Naive thymus-derived CD8-positive, alpha-beta T cell (primary cell): ENCODE measurements around the gene DGKI. TPM values are rescaled to one million over a fixed set of nuclear protein-coding genes. Genes with fewer than 3 reads are reported as not detected.

Experiments used
- ATAC-seq, 2 donors: fragments of 150-1000 bp; cut with Tn5 transposase in 1 of 2; sonication (Bioruptor Pico), chemical (Tn5 transposase) in 1 of 2; 1 replicate in 1 of 2; 2 replicates in 1 of 2; pipeline ENCODE4 v1.10.0; 2021; ENCODE audit warnings: mild to moderate bottlenecking in 2 of 2, moderate library complexity in 2 of 2
- POLR2A ChIA-PET: fragments of 350-600 bp; sonication (Branson Sonifier 250); formaldehyde crosslinking; loops from one replicate; lab custom pipeline; 2021; ENCODE audit warnings: antibody characterized with exemption; lab: Charles Lee
- DNase-seq, 10 donors: peaks; one replicate each; pipeline versions ENCODE4 v3.0.0 to v3.0.0-alpha.2; 2020 to 2022
- H3K27ac Mint-ChIP-seq, 10 donors: one replicate each; pipeline ENCODE4 v1.8.0; 2020 to 2022; ENCODE audit warnings: mild to moderate bottlenecking in 10 of 10, mixed read lengths in 10 of 10, moderate library complexity in 4 of 10, inconsistent platforms in 1 of 10
- H3K27me3 Mint-ChIP-seq, 5 donors: one replicate each; pipeline ENCODE4 v1.8.0; 2021 to 2022; ENCODE audit warnings: mixed read lengths in 5 of 5
- H3K36me3 Mint-ChIP-seq, 3 donors: one replicate each; pipeline ENCODE4 v1.8.0; 2020 to 2022; ENCODE audit warnings: mixed read lengths in 3 of 3, mild to moderate bottlenecking in 2 of 3, inconsistent platforms in 1 of 3
- H3K4me1 Mint-ChIP-seq, 4 donors: one replicate each; pipeline ENCODE4 v1.8.0; 2021 to 2022; ENCODE audit warnings: mixed read lengths in 4 of 4
- H3K4me3 Mint-ChIP-seq, 10 donors: one replicate each; pipeline ENCODE4 v1.8.0; 2020 to 2022; ENCODE audit warnings: mild to moderate bottlenecking in 10 of 10, mixed read lengths in 10 of 10, moderate library complexity in 6 of 10, inconsistent platforms in 1 of 10
- H3K9me3 Mint-ChIP-seq, 9 donors: one replicate each; pipeline ENCODE4 v1.8.0; 2020 to 2022; ENCODE audit warnings: mixed read lengths in 9 of 9, mild to moderate bottlenecking in 3 of 9, inconsistent platforms in 1 of 9, moderate library complexity in 1 of 9
- polyA plus RNA-seq, 3 donors: library from polyadenylated mRNA; unstranded; fragments of 300-500 nt; fragmentation: Illumina TruSeq; gene quantifications; one replicate each; pipeline ENCODE4 v1.2.3, GENCODE V29; 2021
- total RNA-seq, 8 experiments: library from RNA in 2 of 8; stranded (reverse) in 2 of 8; gene quantifications; one replicate each; pipeline ENCODE4 v1.2.3 and lab custom pipeline; 2021 to 2026

The DGKI gene
- total and polyA plus RNA-seq, 5 experiments from 2014 or later, result 0.01 TPM; not detected in 4

DNA sequence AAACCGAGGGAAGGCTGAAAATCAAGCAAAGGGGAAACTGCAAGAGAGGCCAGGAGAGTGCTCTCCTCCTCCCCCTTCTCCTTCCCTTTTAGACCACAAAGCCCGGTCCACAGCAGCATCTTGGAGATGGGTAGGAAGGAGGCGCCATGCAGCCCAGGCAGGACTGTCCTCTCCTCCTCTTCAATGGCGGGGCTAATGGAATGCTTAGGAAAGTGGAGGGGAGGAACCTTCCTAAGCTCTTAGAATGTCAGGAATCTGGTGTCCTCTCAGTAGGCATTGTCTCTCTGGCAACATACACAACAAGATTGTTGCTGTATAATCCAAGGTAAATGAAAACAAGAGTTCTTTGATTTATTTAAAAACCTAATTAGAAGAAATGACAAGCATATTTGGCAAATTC is 185.1 kb downstream of the DGKI start:
- DNase-seq (no peak), ATAC-seq (no peak)
- Mint-ChIP-seq H3K27me3 (peaks cover 8 to 36% (median 16%) of the 10 kb centered on the region in 5 donors), H3K36me3 (no peaks in the 10 kb centered on the region), H3K9me3 (peaks cover 0 to 1% (median 0%) of the 10 kb centered on the region in 9 donors), H3K27ac (no peak overlapping the region), H3K4me3 (no peak overlapping the region), H3K4me1 (no peaks in the 10 kb centered on the region)
- POLR2A ChIA-PET, result no interaction called here

DNA sequence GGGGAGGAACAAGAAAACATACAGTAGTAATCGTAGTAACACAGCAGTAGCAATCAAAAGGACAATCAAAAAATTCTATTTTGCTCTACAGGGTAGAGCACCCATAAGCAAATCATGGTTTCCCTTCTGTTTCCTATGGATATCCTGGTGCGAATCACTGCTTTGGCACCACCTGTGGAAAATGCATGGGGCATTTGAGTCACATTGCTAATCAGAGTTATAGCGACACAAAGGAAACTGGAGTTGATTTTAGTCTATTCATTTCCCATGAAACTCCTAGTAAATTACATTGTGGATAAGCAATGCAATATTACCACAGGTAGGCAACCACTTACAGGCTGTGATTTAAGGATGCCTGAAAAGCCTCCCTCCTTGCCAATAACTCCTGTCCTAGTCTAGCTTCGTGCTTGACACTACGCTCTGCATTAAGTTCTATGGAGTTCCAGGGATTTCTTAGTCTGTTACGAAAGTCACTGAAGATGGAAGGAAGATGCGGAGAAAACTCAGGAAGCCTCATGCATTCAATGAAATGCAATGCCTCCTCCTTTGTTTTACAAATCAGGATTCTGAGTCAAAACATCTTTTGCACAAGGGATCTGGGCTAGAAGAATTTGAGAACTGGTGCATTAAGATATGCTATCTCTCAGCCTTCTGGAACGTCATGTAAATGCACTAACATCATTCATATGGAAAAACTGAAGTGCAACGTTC is 188.4 kb downstream of the DGKI start:
- H3K27me3 Mint-ChIP-seq, result peaks cover 8 to 31% (median 13%) of the 10 kb centered on the region in 5 donors
- H3K27ac Mint-ChIP-seq, result peak overlapping the region in 1 of 10 donors; percentile 6
- ATAC-seq (no peak), DNase-seq (no peak)
- POLR2A ChIA-PET, result no interaction called here
- peaks cover 0 to 4% (median 0%) of the 10 kb centered on the region in 4 donors for H3K4me1 Mint-ChIP-seq
- H3K9me3 Mint-ChIP-seq, result peaks cover 0 to 1% (median 0%) of the 10 kb centered on the region in 9 donors
- H3K36me3 Mint-ChIP-seq, result no peaks in the 10 kb centered on the region
- H3K4me3 Mint-ChIP-seq, result no peak overlapping the region

DNA sequence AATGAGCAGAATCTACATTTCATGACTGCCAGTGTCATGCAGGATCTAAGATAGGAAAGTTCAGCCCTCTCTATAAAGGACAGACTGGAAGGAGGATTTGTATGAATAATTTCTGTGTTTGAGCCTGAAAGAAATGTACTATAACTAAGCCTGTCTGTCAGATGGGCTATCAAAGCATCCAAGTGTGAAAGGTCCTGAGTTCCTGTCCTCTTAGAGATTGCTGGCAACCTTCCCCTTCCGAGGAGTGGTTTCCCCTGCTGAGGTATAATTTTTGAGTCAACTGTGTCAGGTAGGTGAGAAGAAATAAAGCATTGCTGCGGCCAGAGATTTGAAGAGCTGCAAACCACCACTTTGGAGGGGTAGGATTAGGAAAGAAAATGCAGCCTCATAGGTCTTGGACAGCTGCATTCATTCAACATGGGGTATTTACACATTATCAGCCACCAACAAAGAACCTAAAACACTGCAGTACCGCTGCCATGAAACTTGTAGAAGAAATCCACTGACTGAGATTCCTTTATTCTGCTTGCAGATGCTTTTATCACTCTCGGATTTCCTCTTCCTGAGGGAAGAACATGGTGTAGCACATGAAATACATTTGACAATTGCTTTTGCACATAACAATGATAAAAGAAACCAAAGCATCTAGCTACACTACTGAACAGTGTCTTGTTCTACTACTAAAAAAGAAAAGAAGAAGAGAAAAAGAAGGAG is 189.1 kb downstream of the DGKI start:
- POLR2A ChIA-PET, result no interaction called here
- H3K27me3 Mint-ChIP-seq, result peaks cover 4 to 24% (median 9%) of the 10 kb centered on the region in 5 donors
- peaks cover 0 to 4% (median 0%) of the 10 kb centered on the region in 4 donors for H3K4me1 Mint-ChIP-seq
- H3K4me3 Mint-ChIP-seq, result no peak overlapping the region
- peak overlapping the region in 1 of 10 donors; percentile 6 for H3K27ac Mint-ChIP-seq
- ATAC-seq (no peak), DNase-seq (no peak)
- no peaks in the 10 kb centered on the region for H3K36me3 Mint-ChIP-seq
- H3K9me3 Mint-ChIP-seq, result peaks cover 0 to 1% (median 0%) of the 10 kb centered on the region in 9 donors

DNA sequence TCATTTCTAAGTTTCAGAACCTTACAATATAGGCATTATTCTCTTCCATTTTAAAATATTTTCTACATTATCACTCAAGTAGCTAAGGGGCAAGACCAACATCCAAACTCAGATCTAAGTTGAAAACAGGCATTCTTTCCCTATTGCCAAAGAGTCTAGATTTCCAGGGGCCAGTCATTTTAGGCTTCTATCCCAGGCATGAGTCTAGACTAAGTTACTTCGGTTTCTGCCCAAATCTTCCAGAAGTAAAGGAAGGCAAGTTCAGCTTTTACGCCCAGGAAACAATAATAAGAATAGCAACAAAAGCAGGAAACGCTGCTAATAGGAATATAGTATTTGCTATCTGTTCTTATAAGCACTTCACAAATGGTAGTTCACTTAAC is 189.9 kb downstream of the DGKI start:
- no peak overlapping the region for H3K27ac Mint-ChIP-seq
- ATAC-seq, result no peak
- H3K27me3 Mint-ChIP-seq, result peaks cover 4 to 23% (median 9%) of the 10 kb centered on the region in 5 donors
- H3K36me3 Mint-ChIP-seq, result no peaks in the 10 kb centered on the region
- H3K9me3 Mint-ChIP-seq, result peaks cover 0 to 1% (median 0%) of the 10 kb centered on the region in 9 donors
- DNase-seq, result no peak
- no peak overlapping the region for H3K4me3 Mint-ChIP-seq
- H3K4me1 Mint-ChIP-seq, result peaks cover 0 to 4% (median 0%) of the 10 kb centered on the region in 4 donors
- POLR2A ChIA-PET, result no interaction called here

DNA sequence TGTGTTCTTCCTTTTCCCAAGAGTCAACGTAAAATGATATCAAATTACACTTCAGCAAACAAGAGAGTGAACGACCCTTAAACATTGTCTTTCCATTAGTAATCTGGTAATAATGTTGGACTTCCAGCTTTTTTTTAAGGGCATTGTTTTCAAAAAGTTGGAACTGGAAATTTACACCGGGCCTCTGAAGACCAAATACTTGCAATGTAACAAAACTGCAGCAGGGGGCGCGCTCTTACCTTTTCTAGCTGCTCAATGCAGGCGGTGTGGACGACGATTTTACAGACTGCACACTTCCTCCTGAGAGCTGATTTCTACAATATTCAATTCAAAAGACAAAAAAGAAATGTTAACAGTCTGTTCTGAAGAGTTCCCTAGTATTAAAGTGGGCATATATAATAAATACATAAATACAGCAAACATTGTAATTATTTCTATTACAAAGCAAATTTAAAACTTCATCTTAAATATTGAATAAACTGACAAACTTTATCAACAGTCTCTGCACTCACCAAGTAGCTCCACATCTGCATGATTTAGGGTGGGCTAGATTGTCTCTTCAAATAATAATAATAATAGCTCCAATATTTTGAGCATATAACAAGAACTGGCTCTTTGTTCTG is 190.4 kb downstream of the DGKI start:
- peaks cover 0 to 1% (median 0%) of the 10 kb centered on the region in 9 donors for H3K9me3 Mint-ChIP-seq

DNA sequence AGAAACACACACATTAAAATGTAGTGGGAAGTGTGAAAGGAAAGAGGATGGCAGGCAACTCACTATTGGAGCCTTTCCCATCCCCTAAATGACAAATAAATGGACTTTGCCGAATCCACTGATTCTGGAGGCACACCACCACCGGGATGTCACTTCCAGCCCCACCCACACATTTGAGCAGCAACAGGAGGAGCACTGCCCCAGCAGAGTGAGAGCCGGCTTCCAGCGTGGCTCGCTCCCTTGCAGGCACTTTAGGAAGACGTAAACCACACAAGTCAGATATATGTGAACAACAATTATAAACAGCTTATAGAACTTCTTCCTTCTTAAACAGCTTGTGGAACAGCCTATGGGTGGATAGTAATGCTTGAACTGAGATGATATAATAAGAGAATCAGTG is 191.0 kb downstream of the DGKI start:
- no peaks in the 10 kb centered on the region for H3K9me3 Mint-ChIP-seq
- peaks cover 2 to 16% (median 5%) of the 10 kb centered on the region in 5 donors for H3K27me3 Mint-ChIP-seq
- H3K36me3 Mint-ChIP-seq, result no peaks in the 10 kb centered on the region
- no peak overlapping the region for H3K4me3 Mint-ChIP-seq
- DNase-seq, result no peak
- ATAC-seq, result no peak
- H3K4me1 Mint-ChIP-seq, result peaks cover 0 to 4% (median 0%) of the 10 kb centered on the region in 4 donors
- POLR2A ChIA-PET, result no interaction called here
- H3K27ac Mint-ChIP-seq, result no peak overlapping the region

More for the DNA sequence above, 190.4 kb downstream of the DGKI start:
- DNase-seq (peak in 9 of 10 donors; percentile 20 to 71 (median 36)), ATAC-seq (peak in 1 of 2 donors; percentile 35)
- Mint-ChIP-seq H3K27me3 (peaks cover 4 to 21% (median 5%) of the 10 kb centered on the region in 5 donors), H3K4me3 (no peak overlapping the region), H3K36me3 (no peaks in the 10 kb centered on the region), H3K27ac (no peak overlapping the region), H3K4me1 (peaks cover 0 to 4% (median 0%) of the 10 kb centered on the region in 4 donors)
- POLR2A ChIA-PET, result no interaction called here

DNA sequence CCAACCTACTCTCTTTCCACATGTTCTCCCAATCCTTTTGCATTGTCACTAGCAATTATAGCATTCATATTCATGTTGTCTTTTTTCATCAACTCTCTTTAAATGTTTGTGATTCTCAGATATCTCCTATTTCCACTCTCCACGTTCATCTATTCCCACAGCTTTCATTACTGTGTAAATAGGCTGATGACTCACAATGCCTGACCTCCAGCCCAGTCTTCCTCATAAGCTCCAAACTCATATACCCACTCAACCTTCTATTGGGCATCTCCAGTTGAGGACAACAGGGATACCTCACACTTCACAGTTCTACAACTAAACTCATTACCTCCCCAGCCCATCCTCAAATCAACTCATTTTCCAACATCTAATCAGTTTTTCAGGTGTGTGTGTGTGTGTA is 194.1 kb downstream of the DGKI start:
- H3K4me1 Mint-ChIP-seq, result peaks cover 0 to 4% (median 0%) of the 10 kb centered on the region in 4 donors

DNA sequence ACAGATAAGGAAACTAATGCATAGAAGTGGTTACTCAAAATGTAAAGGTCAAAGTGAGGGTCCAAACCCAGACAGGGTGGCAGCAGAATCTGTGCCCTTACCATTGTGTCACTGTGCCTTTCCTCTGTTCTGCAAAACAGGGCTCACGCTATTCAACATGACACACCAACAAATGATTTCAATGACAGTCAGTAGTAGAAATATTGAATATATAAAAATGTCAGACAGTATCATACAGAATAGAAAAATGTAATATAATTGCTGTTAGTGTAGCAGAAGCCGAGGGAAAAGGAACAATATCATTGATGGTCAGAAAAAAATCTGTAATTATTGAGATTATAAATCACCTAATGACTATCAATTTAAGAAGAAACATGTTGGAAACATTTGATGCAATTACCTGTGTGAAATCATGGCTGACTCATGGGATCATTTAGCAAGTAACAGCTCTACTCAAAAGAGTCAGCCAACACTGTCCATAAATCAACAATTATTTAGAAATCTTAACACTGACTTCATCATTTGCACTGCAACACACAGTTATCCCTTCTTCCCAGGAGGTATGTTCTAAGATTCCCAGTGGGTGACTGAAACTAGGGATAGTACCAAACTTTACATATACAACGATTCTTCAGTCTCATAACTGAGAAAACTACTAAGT is 198.7 kb downstream of the DGKI start:
- no peaks in the 10 kb centered on the region for H3K9me3 Mint-ChIP-seq
- no peak overlapping the region for H3K27ac Mint-ChIP-seq
- H3K27me3 Mint-ChIP-seq, result peaks cover 0 to 17% (median 3%) of the 10 kb centered on the region in 5 donors
- H3K4me1 Mint-ChIP-seq, result no peaks in the 10 kb centered on the region
- no peak for ATAC-seq
- H3K4me3 Mint-ChIP-seq, result no peak overlapping the region
- DNase-seq, result no peak
- POLR2A ChIA-PET, result no interaction called here
- no peaks in the 10 kb centered on the region for H3K36me3 Mint-ChIP-seq

More for the DNA sequence above, 194.1 kb downstream of the DGKI start:
- DNase-seq (no peak), ATAC-seq (no peak)
- POLR2A ChIA-PET, result no interaction called here
- no peak overlapping the region for H3K27ac Mint-ChIP-seq
- peaks cover 0 to 5% (median 3%) of the 10 kb centered on the region in 5 donors for H3K27me3 Mint-ChIP-seq
- H3K4me3 Mint-ChIP-seq, result no peak overlapping the region
- H3K36me3 Mint-ChIP-seq, result no peaks in the 10 kb centered on the region
- no peaks in the 10 kb centered on the region for H3K9me3 Mint-ChIP-seq

DNA sequence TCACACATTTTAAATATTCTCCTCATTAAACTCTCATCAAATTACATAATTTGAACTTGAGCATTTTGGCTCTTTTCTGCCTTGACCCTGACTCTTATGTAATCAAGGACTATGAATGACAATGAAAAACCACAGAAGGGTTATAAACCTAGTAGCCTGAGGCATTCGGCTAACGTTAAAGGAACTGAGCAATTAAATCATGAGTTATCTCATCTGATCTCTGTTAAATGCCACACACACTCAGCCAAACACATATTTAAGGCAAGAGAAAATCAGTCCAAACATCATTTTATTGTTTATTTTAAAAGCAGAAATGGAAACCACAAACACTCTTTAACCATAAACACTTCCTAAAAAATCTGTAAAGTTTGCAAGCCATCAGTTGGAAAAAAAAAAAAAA is 204.3 kb downstream of the DGKI start:
- ATAC-seq (no peak), DNase-seq (no peak)
- no peak overlapping the region for H3K4me3 Mint-ChIP-seq
- H3K4me1 Mint-ChIP-seq, result no peaks in the 10 kb centered on the region
- no peaks in the 10 kb centered on the region for H3K36me3 Mint-ChIP-seq
- no peak overlapping the region for H3K27ac Mint-ChIP-seq
- POLR2A ChIA-PET, result no interaction called here
- peaks cover 0 to 34% (median 4%) of the 10 kb centered on the region in 5 donors for H3K27me3 Mint-ChIP-seq
- no peaks in the 10 kb centered on the region for H3K9me3 Mint-ChIP-seq

DNA sequence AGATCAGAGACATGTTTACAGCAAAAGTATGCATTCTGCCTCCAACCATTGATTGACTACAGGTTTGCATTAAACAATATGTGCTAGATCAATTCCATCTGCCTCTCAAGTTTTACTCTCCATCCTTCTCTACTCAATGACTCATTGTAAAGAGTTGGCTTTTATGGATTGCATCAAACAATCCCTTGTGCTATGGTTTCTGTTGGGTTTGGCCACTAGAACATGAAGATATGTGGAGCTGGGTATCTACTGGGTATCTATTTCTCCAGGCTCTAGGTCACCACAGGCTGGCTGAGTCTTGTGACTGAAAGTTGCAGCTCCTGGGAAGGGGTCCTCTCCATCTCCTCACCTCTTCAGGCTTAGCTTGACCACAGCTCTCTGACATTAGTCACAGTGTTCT is 204.7 kb downstream of the DGKI start:
- peaks cover 0 to 30% (median 4%) of the 10 kb centered on the region in 5 donors for H3K27me3 Mint-ChIP-seq
- H3K4me3 Mint-ChIP-seq, result no peak overlapping the region
- no peaks in the 10 kb centered on the region for H3K9me3 Mint-ChIP-seq
- POLR2A ChIA-PET, result no interaction called here
- no peak for ATAC-seq
- no peaks in the 10 kb centered on the region for H3K36me3 Mint-ChIP-seq
- DNase-seq, result no peak
- H3K4me1 Mint-ChIP-seq, result no peaks in the 10 kb centered on the region
- H3K27ac Mint-ChIP-seq, result no peak overlapping the region

DNA sequence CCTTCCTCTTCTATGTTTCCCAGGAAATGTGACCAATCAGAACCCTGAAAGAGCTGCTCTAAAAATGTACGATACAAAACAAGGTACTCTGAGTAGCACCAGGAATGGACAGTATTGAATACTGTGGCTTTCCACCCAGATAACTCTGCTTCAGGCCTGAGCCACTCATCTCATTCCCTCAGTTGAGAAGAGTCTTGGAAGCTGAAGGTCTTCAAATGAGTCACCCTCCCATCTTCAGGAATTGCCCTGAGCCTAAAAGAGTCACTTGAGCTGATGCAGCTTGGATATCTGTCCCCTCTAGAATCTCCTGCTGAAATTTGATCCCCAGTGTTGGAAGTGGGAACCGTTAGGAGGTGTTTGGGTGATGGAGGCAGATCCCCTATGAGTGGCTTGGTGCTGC is 210.4 kb downstream of the DGKI start:
- DNase-seq (no peak), ATAC-seq (no peak)
- Mint-ChIP-seq H3K36me3 (no peaks in the 10 kb centered on the region), H3K27me3 (peaks cover 0 to 7% (median 0%) of the 10 kb centered on the region in 5 donors), H3K4me3 (no peak overlapping the region), H3K9me3 (no peaks in the 10 kb centered on the region), H3K27ac (no peak overlapping the region), H3K4me1 (no peaks in the 10 kb centered on the region)
- POLR2A ChIA-PET, result no interaction called here

DNA sequence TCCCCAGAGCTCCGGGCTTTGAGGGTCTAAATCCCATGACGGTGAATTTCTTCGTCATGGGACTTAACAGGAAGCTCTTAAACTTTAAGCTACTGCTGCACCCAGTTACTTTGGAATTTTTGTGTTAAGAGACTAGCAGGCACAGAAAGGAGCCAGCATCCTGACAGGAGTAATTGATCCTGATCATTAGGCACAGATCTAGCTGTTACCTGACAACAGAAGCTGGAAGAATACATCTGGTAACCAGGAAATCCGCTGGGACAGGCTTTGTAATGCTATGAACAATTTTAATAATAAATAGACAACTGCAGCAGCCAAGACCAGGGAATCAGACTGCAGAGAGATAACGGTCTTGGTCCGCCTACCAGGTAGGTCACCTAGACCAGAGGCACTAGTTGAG is 210.9 kb downstream of the DGKI start:
- no peak for ATAC-seq
- Mint-ChIP-seq H3K27ac (no peak overlapping the region), H3K27me3 (peaks cover 0 to 4% (median 0%) of the 10 kb centered on the region in 5 donors), H3K36me3 (no peaks in the 10 kb centered on the region), H3K4me3 (no peak overlapping the region), H3K9me3 (no peaks in the 10 kb centered on the region), H3K4me1 (no peaks in the 10 kb centered on the region)
- DNase-seq, result no peak
- POLR2A ChIA-PET, result no interaction called here
